Dermis microvascular lymphatic vessel endothelial cell (primary cell): ENCODE results near the gene CROCC2. TPM values are rescaled to one million over a fixed set of nuclear protein-coding genes. Genes with fewer than 3 reads are reported as not detected.
A peak's percentile ranks its signal among the peaks of the same experiment; 100 is the strongest.

Experiments
- DNase-seq, 2 donors: peaks; one replicate each; pipeline versions ENCODE4 v3.0.0 to v3.0.0-alpha.2; 2010; ENCODE audit warnings: low read depth in 2 of 2
- total RNA-seq: library from RNA; depleted of rRNA; stranded (reverse); fragments of >200 nt; gene quantifications from 2 replicates; pipeline ENCODE4 v1.2.1, GENCODE V29; 2014

Gene CROCC2
- total RNA-seq, 1 donor from 2014 or later: not detected

- DNase-seq: no peak
Observed at GRCh38 chr2:240875228-240876034, 30.7 kb upstream of the CROCC2 start.

- DNase-seq: no peak
Observed at GRCh38 chr2:240876035-240876474, 30.1 kb upstream of the CROCC2 start.

GRCh38 chr2:240876475-240877251, 29.5 kb upstream of the CROCC2 start:
- DNase-seq: peak in 1 of 2 donors; percentile 40

DNA sequence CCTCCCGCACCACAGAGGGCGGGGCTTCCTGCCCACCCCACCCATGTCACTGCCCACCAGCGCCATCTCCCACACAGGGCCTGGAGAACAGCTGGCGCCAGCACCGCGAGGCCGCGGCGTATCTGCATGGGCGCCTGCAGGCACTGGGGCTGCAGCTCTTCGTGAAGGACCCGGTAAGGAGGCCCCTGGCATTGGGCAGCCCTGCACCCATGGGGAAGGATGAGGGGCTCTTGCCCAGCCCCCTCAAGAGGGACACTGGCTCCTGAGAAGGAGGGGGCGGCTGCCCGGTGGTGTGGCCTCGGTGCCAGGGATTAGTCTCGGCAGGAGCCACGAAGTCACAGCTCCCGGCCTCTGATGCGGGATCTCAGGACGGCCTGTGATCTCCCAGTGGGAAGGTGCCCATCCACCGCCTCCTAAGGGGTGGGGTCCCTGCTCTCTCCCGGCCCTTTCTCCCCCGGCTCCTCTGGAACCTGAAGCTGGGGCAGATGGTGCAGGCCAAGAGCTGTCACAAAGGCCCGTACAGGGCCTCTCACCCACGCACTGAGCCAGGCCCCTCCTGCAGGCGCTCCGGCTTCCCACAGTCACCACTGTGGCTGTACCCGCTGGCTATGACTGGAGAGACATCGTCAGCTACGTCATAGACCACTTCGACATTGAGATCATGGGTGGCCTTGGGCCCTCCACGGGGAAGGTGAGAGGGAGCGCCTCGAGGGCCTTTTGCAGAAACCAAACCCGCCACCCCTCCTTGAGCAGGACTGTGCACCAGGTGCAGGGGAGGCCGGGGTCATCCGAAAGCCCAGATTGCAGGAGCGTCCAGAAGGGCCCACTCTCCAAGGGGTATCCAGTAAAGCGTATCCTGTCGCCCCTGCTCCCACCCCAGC, 28.4 kb upstream of the CROCC2 start:
- DNase-seq: no peak

DNA sequence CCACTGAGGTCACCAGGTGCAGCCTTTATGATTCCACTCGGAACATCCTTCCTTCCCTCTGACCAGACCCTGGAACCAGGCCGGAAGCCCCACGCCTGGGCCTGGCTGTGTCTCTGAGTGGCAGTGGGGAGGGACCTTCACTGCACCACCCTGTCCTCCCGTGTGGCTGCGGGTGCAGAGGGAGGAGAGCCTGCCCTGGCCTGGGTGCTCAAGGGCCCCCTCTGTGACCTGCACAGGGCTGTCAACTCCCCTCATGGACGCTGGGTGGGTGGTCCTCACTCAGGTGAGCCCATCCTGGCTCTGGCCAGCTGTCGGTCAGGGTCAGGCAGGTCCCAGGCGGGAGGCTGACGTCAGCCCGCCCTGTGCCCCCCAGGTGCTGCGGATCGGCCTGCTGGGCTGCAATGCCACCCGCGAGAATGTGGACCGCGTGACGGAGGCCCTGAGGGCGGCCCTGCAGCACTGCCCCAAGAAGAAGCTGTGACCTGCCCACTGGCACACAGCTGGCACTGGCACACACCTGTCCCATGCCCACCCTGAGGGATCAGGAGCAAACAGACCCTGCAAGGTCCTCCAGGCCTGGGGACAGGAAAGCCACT, 27.7 kb upstream of the CROCC2 start:
- no peak for DNase-seq

DNA sequence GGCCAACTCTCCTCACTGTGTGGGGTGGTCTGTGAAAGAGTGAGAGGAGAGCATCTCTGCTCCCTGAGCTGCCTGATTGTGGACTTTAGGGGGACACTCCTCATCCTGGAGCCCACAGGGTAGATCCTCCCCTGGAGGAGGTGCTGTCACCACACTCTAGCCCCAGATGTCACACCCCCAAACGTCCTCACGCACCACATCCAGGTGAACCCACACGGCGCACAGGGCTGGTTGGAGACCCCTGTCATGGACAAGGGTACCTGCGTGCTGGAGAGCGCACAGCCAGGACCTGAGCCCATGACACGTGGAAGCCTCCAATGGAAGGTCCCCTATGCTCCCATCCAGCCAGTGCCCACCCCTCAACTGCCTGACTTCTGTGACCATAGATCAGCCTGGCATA, 27.0 kb upstream of the CROCC2 start:
- no peak for DNase-seq

DNA sequence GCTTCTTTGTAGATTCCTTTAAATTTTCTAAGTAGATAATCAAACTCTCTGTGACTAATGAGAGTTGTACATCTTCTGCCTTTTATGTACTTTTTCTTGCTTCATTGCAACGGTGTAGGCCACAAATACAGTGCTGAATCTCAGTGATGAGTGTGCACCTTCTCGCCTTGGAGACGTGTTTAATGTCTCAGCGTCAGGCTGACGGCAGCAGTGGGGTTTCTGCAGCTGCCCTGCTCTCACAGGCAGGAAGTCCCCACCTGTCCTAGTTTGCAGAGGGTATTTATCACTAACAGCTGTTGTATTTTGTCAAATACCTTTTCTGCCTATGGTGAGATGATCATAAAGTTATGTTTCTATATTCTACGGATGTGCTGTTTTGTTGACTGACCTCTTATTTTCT, 24.2 kb upstream of the CROCC2 start:
- no peak for DNase-seq

DNA sequence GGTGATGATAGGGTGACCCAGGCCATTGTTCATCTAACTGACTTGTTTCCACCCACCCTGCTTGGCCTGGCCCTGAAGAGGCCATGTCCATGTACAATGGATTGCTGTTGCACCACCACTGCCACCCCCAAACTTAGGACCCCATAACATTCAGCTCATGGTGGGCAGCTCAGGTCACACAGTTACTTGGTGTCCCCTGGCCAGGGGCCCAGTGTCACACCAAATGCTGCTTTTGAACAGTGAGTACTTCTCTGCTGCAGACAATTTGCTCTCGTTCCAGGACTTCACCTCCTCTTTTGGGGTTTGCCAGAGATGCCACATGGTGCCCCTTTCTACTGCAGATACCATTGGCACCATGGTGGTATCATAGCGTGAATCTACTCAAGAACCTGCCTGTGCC, 21.9 kb upstream of the CROCC2 start:
- no peak for DNase-seq

DNA sequence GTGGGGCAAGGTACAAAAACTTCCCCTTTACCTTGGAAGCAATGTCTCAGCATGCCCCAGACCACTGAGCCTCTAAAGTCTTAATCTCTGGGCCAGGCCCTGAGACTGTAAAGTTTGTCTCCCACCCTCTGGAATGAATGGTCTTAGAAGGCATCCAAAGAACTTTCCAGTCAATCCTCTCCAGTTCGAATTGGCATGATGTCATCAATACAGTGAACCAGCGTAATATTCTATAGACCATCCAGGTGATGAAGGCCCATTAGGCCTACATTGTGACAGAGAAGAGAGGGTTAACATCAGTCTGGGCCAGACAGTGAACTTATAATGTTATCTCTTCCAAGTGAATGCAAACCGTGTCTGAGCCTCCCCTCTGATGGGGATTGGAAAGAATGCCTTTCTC, 21.4 kb upstream of the CROCC2 start:
- DNase-seq: no peak

DNA sequence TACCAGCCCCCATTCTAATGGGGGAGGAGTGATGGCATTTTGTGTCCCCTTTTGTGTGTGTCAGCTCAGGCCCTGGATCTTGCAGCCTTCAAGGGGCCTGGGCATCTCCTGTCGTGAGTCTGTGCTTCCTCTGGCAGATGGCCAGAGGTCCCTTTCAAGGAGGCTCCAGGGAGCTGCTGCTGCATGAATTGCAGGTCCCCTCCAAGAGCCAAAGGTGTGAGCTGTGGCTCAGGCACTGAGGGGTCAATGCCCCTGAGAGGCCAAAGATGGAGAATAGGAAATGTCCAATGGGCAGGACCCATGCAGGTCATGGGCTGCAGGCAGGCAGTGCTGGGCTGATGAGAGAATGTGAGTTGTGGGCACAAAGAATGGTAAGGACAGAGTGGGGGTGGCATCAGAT, 20.6 kb upstream of the CROCC2 start:
- DNase-seq: no peak

DNA sequence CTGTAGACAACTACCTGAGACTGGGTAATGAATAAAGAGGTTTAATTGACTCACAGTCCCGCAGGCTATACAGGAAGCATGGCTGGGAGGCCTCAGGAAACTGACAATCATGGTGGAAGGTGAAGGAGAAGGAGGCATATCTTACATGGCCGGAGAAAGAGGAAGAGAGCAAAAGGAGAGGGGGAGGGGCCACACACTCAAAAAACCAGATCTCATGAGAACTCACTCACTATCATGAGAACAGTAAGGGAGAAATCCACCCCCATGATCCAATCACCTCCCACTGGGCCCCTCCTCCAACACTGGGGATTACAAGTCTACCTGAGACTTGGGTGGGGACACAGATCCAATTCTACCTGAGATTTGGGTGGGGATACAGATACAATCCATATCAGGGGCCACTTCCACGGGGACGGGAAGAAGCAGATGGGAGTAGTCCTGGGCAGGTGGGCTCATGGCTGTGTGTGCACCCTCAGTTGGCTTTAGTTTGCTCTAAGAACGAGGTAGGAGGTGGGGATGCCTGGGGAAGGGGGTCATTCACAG, 20.0 kb upstream of the CROCC2 start:
- DNase-seq: no peak

DNA sequence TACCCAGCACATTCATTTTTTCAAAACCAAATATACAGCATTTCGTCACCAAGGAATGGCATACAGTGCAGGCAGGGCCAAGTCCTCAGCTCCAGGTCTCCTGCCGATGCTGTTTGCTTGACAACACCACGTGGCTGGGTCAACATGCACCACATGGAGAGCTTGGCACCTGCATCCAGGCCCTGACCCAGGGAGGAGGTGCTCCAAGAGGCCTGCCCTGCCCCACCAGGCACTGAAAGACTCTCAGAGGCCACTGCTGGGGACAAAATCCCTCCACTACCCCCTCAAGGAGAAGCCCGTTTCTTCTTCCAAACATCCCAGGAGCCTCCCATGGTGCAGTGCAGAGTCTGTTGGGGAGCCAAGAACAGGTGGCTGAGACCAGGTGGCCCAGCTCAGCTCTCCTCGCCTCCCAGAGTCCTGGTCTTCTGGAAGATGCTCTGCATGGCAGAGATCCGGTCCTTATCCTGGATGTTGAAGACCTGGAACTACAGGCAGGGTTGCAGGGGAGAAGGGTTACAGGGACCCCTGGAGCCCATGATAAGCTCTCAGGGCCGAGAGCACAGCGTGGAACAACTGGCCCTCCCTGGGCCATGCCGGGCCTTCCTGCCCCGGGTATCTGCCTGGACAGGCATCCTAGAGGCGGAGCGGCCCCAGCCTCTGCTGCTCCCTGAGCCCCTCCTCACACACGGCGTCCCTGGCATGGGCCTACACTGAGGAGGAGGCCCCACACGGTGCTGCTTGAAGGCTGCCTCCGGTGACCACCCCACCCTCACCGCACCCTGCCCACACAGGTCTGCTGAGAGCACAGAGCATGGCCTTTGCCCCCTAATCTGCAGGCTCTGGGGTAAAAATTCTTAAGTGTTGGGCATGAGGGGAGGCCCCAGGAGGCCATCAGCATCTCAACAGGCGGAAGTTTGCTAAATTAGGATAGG, 19.2 kb upstream of the CROCC2 start:
- DNase-seq: no peak

DNA sequence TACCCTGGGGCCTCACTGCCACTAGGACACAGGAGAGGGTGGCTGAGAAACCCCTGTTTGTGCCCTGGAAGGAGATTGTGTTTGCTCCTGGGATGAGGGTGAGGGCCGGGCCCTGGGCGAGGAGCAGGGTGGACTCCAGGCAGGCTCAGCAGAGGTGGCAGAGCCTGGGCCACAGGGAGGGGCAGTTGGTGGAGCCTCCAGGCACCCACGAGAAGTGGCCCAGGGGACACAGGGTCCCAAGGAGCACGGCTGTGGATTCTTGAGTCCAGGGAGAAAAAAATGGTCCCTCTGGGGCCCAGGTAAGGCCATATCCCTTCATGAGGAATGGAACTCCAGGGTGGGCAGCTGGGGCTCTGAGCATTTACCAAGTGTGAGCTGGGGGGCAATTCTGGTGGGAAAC, 18.5 kb upstream of the CROCC2 start:
- no peak for DNase-seq

- no peak for DNase-seq
Observed at GRCh38 chr2:240888130-240888889, 17.8 kb upstream of the CROCC2 start.

GRCh38 chr2:240888890-240889573, 17.1 kb upstream of the CROCC2 start:
- no peak for DNase-seq

DNA sequence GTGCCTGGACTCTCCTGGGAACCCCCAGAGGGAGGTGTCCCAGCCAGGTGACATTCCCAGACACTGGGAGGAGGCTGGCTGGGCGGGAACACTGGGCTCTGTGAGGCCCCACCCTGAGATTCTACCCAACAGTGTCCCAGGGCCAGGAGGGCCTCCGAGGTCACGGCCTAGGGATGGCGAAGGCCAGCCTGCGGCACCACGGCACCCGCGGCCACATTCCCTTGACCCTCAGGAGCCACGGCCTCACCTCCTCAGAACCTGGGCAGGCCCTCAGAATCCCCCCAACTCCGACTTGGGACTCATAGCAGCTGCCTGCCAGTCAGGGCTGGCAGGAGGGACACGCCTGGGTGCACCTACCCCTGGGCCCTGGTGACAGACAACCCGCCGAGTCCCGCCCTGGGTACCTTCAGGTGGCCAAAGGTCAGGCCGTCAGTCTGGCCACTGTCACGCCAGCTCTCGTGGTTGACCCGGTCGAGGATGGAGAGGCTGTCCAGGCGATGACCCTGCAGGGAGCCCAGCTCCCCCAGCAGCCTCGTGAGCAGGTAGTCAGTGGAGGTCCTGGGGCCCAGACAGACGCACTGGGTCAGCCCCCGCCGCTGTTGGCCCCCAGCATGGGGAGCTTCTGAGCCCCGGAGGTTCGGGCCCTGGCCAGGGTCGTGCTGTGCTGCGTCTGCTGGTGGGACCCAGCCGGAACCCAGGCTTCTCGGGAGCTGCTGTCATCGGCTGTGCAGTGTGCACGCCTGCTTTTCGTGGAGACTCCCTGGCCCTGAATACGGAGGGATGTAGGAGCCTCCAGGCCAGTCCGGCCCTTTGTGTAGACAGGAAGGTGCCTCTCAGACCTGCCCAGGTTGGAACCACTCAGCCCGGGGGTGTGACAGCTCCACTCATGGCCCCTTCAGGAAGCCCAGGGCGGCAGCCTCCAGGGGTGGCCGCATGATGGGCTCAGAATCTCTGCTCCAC, 16.3 kb upstream of the CROCC2 start:
- no peak for DNase-seq

DNA sequence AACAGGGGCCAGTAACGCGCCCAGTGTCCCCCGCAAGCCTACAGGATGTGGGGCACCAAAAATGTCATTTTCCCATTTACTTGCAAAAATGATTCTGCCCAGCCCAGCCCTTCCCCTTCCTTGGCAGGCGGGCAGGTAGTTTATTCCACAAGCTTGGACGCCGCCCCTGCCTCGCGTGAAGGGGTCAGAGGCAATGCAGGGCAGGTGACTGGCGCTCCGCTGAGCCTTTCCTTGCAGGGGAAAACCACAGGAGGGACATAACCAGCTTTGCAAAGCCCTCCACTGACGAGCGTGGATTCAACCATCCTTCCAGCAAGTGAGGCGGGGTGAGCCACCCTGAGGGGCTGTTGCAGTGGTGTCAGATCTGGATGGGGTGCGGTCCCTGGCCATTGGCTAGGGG, 15.4 kb upstream of the CROCC2 start:
- no peak for DNase-seq
